T47D (cell line): ENCODE results near the gene ALK.

Experiments
- DNase-seq, 2 experiments: peaks; one replicate each; pipeline versions ENCODE4 v3.0.0 to v3.0.0-alpha.2; 2011 to 2012; ENCODE audit warnings: low read depth in 1 of 2, low spot score in 1 of 2
- JUND ChIP-seq: IDR thresholded peaks from 2 replicates; pipeline ENCODE4 v1.6.1; 2012; ENCODE audit warnings: low read depth
- in situ Hi-C: cut with HindIII; loops from 2 replicates; pipeline ENCODE4 v1.10.0; 2016; ENCODE audit warnings: low sequenced_read_pairs, low pct_unique_long_range_greater_than_20kb

ALK gene

GRCh38 chr2:29563697-29564096 is 357.7 kb downstream of the ALK start:
- no peak for DNase-seq
- no peak for TF ChIP-seq JUND
- in situ Hi-C loops: no loop called here

GRCh38 chr2:29562896-29563295 is 358.5 kb downstream of the ALK start:
- TF ChIP-seq JUND: no peak
- no peak for DNase-seq
- in situ Hi-C loops: no loop called here

- in situ Hi-C loops: no loop called here
- no peak for TF ChIP-seq JUND
- no peak for DNase-seq
Measured at GRCh38 chr2:29562319-29562718, 359.1 kb downstream of the ALK start.

- DNase-seq: no peak
- TF ChIP-seq JUND: no peak
- in situ Hi-C loops: no loop called here
Measured at GRCh38 chr2:29561628-29562027, 359.8 kb downstream of the ALK start.

GRCh38 chr2:29561181-29561580 is 360.2 kb downstream of the ALK start:
- no peak for DNase-seq
- TF ChIP-seq JUND: no peak
- in situ Hi-C loops: no loop called here

GRCh38 chr2:29560566-29560965 is 360.8 kb downstream of the ALK start:
- no peak for TF ChIP-seq JUND
- DNase-seq: no peak
- in situ Hi-C loops: no loop called here

- no peak for TF ChIP-seq JUND
- in situ Hi-C loops: no loop called here
- no peak for DNase-seq
Measured at GRCh38 chr2:29560030-29560429, 361.4 kb downstream of the ALK start.

GRCh38 chr2:29559578-29559977 is 361.8 kb downstream of the ALK start:
- in situ Hi-C loops: no loop called here
- TF ChIP-seq JUND: no peak
- no peak for DNase-seq

GRCh38 chr2:29558097-29558496 is 363.3 kb downstream of the ALK start:
- no peak for DNase-seq
- in situ Hi-C loops: no loop called here
- TF ChIP-seq JUND: no peak

- no peak for TF ChIP-seq JUND
- no peak for DNase-seq
- in situ Hi-C loops: no loop called here
Measured at GRCh38 chr2:29557268-29557667, 364.1 kb downstream of the ALK start.

- in situ Hi-C loops: no loop called here
- no peak for DNase-seq
- no peak for TF ChIP-seq JUND
Measured at GRCh38 chr2:29549069-29549380, 372.4 kb downstream of the ALK start.

GRCh38 chr2:29544917-29545316 is 376.5 kb downstream of the ALK start:
- no peak for DNase-seq
- in situ Hi-C loops: no loop called here
- no peak for TF ChIP-seq JUND

- no peak for TF ChIP-seq JUND
- no peak for DNase-seq
- in situ Hi-C loops: no loop called here
Measured at GRCh38 chr2:29544031-29544430, 377.4 kb downstream of the ALK start.

GRCh38 chr2:29535188-29535587 is 386.2 kb downstream of the ALK start:
- no peak for DNase-seq
- TF ChIP-seq JUND: no peak
- in situ Hi-C loops: no loop called here

- in situ Hi-C loops: no loop called here
- DNase-seq: no peak
- no peak for TF ChIP-seq JUND
Measured at GRCh38 chr2:29532436-29532835, 388.9 kb downstream of the ALK start.
